Stomach (tissue), 4 donors: ENCODE results near the gene VARS2.

Source experiments
- EP300 ChIP-seq: sonication (generic); formaldehyde crosslinking; IDR thresholded peaks from one replicate; pipeline ENCODE4 v1.6.1; 2017; ENCODE audit warnings: antibody characterized with exemption
- POLR2A ChIP-seq, 4 donors: fragments of 450-650 bp; IDR thresholded peaks; one replicate each; pipeline ENCODE4 v1.6.1; 2016; ENCODE audit warnings: antibody characterized with exemption in 4 of 4, control low read depth in 2 of 4, mild to moderate bottlenecking in 1 of 4, moderate library complexity in 1 of 4
- POLR2AphosphoS5 ChIP-seq, 3 donors: sonication (generic); formaldehyde crosslinking; IDR thresholded peaks; one replicate each; pipeline ENCODE4 v1.6.1; 2016; ENCODE audit warnings: antibody characterized with exemption in 3 of 3
- TF ChIP-seq, protein P1 (sequence below), 7 experiments: fragments of 450-650 bp in 4 of 7; fragments of 200-600 bp in 3 of 7; sonication (generic) in 3 of 7; IDR thresholded peaks; one replicate each; pipeline ENCODE4 v1.5.1; 2016 to 2019; ENCODE audit warnings: antibody characterized with exemption in 7 of 7, control low read depth in 2 of 7, mild to moderate bottlenecking in 1 of 7

DNA sequence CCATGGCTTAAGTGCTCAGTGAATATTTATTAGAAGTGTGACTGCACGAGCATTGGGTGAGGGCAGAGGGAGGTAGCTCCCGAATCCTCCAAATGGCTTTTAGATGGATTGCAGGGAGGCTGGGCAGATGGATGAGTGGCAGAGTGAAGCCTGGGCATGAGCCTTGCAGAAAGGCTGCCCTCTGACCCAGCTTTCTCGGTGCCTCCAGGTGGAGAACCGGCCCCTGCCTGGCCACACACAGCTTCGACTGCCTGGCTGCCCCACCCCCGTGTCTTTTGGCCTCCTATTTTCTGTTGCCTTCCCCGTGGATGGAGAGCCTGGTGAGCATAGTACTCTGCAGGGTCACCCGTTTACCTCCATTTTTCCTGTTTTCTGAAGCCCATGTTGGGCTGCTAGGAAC is 3.4 kb downstream of the VARS2 start:
- TF ChIP-seq, protein P1, sequence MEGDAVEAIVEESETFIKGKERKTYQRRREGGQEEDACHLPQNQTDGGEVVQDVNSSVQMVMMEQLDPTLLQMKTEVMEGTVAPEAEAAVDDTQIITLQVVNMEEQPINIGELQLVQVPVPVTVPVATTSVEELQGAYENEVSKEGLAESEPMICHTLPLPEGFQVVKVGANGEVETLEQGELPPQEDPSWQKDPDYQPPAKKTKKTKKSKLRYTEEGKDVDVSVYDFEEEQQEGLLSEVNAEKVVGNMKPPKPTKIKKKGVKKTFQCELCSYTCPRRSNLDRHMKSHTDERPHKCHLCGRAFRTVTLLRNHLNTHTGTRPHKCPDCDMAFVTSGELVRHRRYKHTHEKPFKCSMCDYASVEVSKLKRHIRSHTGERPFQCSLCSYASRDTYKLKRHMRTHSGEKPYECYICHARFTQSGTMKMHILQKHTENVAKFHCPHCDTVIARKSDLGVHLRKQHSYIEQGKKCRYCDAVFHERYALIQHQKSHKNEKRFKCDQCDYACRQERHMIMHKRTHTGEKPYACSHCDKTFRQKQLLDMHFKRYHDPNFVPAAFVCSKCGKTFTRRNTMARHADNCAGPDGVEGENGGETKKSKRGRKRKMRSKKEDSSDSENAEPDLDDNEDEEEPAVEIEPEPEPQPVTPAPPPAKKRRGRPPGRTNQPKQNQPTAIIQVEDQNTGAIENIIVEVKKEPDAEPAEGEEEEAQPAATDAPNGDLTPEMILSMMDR (IDR thresholded peaks at IDR 0.05): no peak
- TF ChIP-seq POLR2AphosphoS5 (IDR thresholded peaks at IDR 0.05): no peak
- no peak for TF ChIP-seq POLR2A (IDR thresholded peaks at IDR 0.05)
- no peak for TF ChIP-seq EP300
